Measurements from ENCODE around the gene RAB18.

DNA sequence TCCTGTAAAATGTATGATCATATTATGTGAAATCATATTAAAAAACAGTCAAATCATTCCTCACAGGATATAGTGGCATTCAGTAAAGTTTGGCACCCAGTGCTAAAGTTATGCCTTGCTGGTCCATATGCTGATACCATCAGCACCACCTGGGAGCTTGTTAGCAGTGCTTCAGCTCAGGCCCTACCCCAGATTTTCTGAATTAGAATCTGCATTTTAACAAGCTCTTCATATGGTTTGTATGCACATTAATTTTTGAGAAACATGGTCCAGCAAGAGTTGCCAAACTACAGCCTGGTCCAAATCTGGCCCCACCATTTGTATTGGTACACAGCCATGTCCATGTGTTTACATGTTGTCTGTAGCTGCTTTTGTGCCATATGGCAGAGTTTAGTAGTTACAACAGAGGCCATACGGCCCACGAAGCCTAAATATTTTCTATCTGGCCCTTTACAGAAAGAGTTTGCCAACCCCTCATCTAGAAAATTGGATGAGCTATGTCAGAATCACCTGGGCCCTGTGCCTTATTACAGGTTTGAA, 30.1 kb downstream of the RAB18 start:
- no peak for TF ChIP-seq POLR2A (IDR thresholded peaks at IDR 0.05)
- TF ChIP-seq, protein P1, sequence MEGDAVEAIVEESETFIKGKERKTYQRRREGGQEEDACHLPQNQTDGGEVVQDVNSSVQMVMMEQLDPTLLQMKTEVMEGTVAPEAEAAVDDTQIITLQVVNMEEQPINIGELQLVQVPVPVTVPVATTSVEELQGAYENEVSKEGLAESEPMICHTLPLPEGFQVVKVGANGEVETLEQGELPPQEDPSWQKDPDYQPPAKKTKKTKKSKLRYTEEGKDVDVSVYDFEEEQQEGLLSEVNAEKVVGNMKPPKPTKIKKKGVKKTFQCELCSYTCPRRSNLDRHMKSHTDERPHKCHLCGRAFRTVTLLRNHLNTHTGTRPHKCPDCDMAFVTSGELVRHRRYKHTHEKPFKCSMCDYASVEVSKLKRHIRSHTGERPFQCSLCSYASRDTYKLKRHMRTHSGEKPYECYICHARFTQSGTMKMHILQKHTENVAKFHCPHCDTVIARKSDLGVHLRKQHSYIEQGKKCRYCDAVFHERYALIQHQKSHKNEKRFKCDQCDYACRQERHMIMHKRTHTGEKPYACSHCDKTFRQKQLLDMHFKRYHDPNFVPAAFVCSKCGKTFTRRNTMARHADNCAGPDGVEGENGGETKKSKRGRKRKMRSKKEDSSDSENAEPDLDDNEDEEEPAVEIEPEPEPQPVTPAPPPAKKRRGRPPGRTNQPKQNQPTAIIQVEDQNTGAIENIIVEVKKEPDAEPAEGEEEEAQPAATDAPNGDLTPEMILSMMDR (IDR thresholded peaks at IDR 0.05 in 8 of 11, conservative IDR thresholded peaks at IDR 0.05 in 3 of 11), result no peak

All from spleen (tissue), 7 donors.